K562 (cell line): ENCODE data around the gene DCDC2. TPM values are rescaled to one million over a fixed set of nuclear protein-coding genes. Genes with fewer than 3 reads are reported as not detected.
A peak's percentile ranks its signal among the peaks of the same experiment; 100 is the strongest.

Source experiments
- BACH1 ChIP-seq: fragments of 200-800 bp; sonication (Bioruptor generic); IDR thresholded peaks from 2 replicates; pipeline ENCODE4 v1.6.1; 2016; ENCODE audit warnings: missing genetic modification characterization, missing compliant biosample characterization
- CEBPG ChIP-seq, 3 experiments: fragments of 200-800 bp in 1 of 3; sonication (Bioruptor generic) in 1 of 3; sonication (generic) in 1 of 3; formaldehyde crosslinking in 1 of 3; IDR thresholded peaks in 2 of 3; conservative IDR thresholded peaks in 1 of 3; 2 replicates each; pipeline versions ENCODE4 v1.6.1 to v1.8.0; 2016 to 2022; ENCODE audit warnings: missing compliant biosample characterization in 2 of 3, missing genetic modification characterization in 2 of 3, mild to moderate bottlenecking in 1 of 3, missing genetic modification reagents in 1 of 3
- ELF2 ChIP-seq: fragments of 250-450 bp; sonication (Bioruptor Pico); IDR thresholded peaks from 2 replicates; pipeline ENCODE4 v1.5.0; 2021; ENCODE audit warnings: mild to moderate bottlenecking
- ETV5 ChIP-seq: sonication (generic); formaldehyde crosslinking; IDR thresholded peaks from 2 replicates; pipeline ENCODE4 v1.4.0; 2020; ENCODE audit warnings: low read depth, mild to moderate bottlenecking, missing genetic modification reagents
- JUND ChIP-seq, 2 experiments: IDR thresholded peaks; 2 replicates in 1 of 2; 3 replicates in 1 of 2; pipeline ENCODE4 v1.6.1; 2011; ENCODE audit warnings: borderline replicate concordance in 2 of 2, low read depth in 2 of 2, low read length in 2 of 2, improper control_type of control experiment in 1 of 2, missing biosample characterization in 1 of 2, missing genetic modification characterization in 1 of 2, missing genetic modification reagents in 1 of 2
- KDM4B ChIP-seq, 2 experiments: fragments of 450-650 bp in 1 of 2; sonication (generic) in 1 of 2; IDR thresholded peaks; 2 replicates each; pipeline ENCODE4 v1.6.1; 2016 to 2017; ENCODE audit warnings: borderline replicate concordance in 2 of 2, antibody characterized with exemption in 1 of 2, low read depth in 1 of 2, mild to moderate bottlenecking in 1 of 2
- L3MBTL2 ChIP-seq: fragments of 450-650 bp; IDR thresholded peaks from 2 replicates; pipeline ENCODE4 v1.6.1; 2016; ENCODE audit warnings: mild to moderate bottlenecking, moderate library complexity
- MITF ChIP-seq: IDR thresholded peaks from 2 replicates; pipeline ENCODE4 v1.6.1; 2014; ENCODE audit warnings: antibody characterized with exemption
- PML ChIP-seq: IDR thresholded peaks from 2 replicates; pipeline ENCODE4 v1.6.1; 2012; ENCODE audit warnings: low read length, inconsistent platforms
- SMAD3 ChIP-seq: fragments of 450-650 bp; formaldehyde crosslinking; conservative IDR thresholded peaks from 2 replicates; pipeline ENCODE4 v1.4.0; 2020; ENCODE audit warnings: mild to moderate bottlenecking
- ZNF175 ChIP-seq: fragments of 200-800 bp; sonication (Bioruptor generic); IDR thresholded peaks from 2 replicates; pipeline ENCODE4 v1.6.1; 2016; ENCODE audit warnings: low read depth, mild to moderate bottlenecking, missing genetic modification characterization, missing compliant biosample characterization
- ZNF311 ChIP-seq: fragments of 250-450 bp; sonication (Bioruptor Pico); IDR thresholded peaks from 2 replicates; pipeline ENCODE4 v1.4.0; 2020; ENCODE audit warnings: mild to moderate bottlenecking, moderate library complexity
- ZNF395 ChIP-seq: fragments of 200-800 bp; sonication (Bioruptor generic); IDR thresholded peaks from 2 replicates; pipeline ENCODE4 v1.6.1; 2017; ENCODE audit warnings: missing genetic modification characterization, missing compliant biosample characterization
- ZNF584 ChIP-seq: fragments of 200-800 bp; sonication (Bioruptor generic); IDR thresholded peaks from 2 replicates; pipeline ENCODE4 v1.6.1; 2016; ENCODE audit warnings: low read depth, mild to moderate bottlenecking, missing genetic modification characterization, missing compliant biosample characterization
- ZNF589 ChIP-seq: fragments of 200-800 bp; sonication (Bioruptor generic); IDR thresholded peaks from 2 replicates; pipeline ENCODE4 v1.6.1; 2016; ENCODE audit warnings: low read depth, missing genetic modification characterization, missing compliant biosample characterization
- ZNF76 ChIP-seq: fragments of 250-450 bp; sonication (Bioruptor Pico); IDR thresholded peaks from 2 replicates; pipeline ENCODE4 v1.4.0; 2020; ENCODE audit warnings: mild to moderate bottlenecking, moderate library complexity, borderline replicate concordance
- ZNF766 ChIP-seq: fragments of 200-800 bp; sonication (Bioruptor generic); conservative IDR thresholded peaks from 2 replicates; pipeline ENCODE4 v1.6.1; 2016; ENCODE audit warnings: missing genetic modification characterization, missing compliant biosample characterization
- ZSCAN32 ChIP-seq: fragments of 450-650 bp; formaldehyde crosslinking; IDR thresholded peaks from 2 replicates; pipeline ENCODE4 v1.4.0; 2020; ENCODE audit warnings: mild to moderate bottlenecking, moderate library complexity
- polyA plus RNA-seq, 8 experiments: library from polyadenylated mRNA; depleted of rRNA in 4 of 8; stranded (reverse) in 5 of 8; unstranded in 3 of 8; fragments of >200 nt; fragmentation: Nextera tagmentation in 2 of 8; fragmentation: Illumina TruSeq in 1 of 8; extraction: Ambion mirVana in 2 of 8; extraction: Trizol in 1 of 8; gene quantifications; 2 replicates each; pipeline versions ENCODE4 v1.2.1 to v1.2.3, GENCODE V29; 2011 to 2014; ENCODE audit warnings: inconsistent platforms in 1 of 8, missing spikeins in 1 of 8
- total RNA-seq, 7 experiments: library from RNA; depleted of rRNA in 6 of 7; stranded (reverse); fragments of >200 nt in 6 of 7; fragmentation: Illumina TruSeq in 2 of 7; extraction: Trizol in 2 of 7; gene quantifications; 2 replicates each; pipeline versions ENCODE4 v1.2.1 to v1.2.3, GENCODE V29; 2011 to 2021; ENCODE audit warnings: low replicate concordance in 1 of 7
- TF ChIP-seq, protein P1 (sequence below), 2 experiments: fragments of 450-650 bp in 1 of 2; sonication (generic) in 1 of 2; formaldehyde crosslinking in 1 of 2; IDR thresholded peaks in 1 of 2; conservative IDR thresholded peaks in 1 of 2; 2 replicates each; pipeline versions ENCODE4 v1.6.1 to v1.8.1; 2016 to 2023; ENCODE audit warnings: mild to moderate bottlenecking in 2 of 2, moderate library complexity in 2 of 2, inconsistent platforms in 1 of 2, missing genetic modification reagents in 1 of 2

Gene DCDC2
- total and polyA plus RNA-seq, 9 of the 15 experiments (the other 6 are each of a cell fraction or from before 2014, with no cell fraction given) = 0.04 TPM; not detected in 8

DNA sequence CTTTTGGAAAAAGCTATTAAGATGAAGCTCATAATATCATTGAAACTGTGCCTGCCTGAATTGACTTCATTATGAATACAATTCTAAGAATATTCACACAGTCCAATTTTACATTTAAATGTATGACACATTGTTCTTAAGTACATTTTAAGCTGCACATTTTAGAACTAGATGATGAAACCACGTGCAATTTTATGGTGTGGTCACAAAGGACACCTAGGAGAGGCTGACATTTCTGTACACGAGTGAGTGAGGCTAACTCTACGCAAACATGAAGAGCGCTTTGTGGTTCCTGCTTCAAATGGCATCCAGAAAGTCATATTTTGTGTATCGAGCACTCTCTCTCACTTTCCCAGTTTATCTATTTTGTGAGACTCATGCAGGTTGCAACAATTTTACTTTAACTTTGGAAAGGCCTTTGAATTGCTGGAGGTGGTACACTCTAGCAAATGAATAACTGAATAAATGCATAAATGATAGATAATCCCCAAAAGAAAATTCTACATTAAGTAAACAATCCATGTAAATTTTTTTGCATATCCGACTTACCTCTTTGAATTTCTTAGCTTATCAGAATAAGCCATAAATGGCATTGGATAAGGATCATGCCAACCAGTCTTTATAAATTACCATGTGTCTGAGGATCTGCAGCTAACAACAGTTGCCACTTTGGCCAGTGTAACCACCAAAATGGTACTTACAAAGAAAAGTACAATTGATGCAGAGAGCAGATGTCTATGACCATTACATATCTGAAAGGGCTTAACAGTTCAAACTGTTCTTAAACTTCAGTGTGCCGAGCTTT lies 134.5 kb downstream of the DCDC2 start (continued):
- TF ChIP-seq CEBPG (CRISPR knock-in tag; IDR thresholded peaks at IDR 0.05) = peak; percentile 50
- TF ChIP-seq CEBPG (tag; conservative IDR thresholded peaks at IDR 0.05 in 1 of 2, IDR thresholded peaks at IDR 0.05 in 1 of 2) = peak; percentile 89 to 98
- TF ChIP-seq ZNF589 = peak; percentile 94; the same call in 1 of the 2 replicates
- TF ChIP-seq L3MBTL2 = peak; percentile 86
- TF ChIP-seq ZNF766 (CRISPR knock-in tag) = peak; percentile 57; the same call in 1 of the 2 replicates
- 0 out of 2 replicates have a peak, but pooled peaks have one; percentile 11 for TF ChIP-seq ZNF395 (CRISPR knock-in tag)
- TF ChIP-seq ZNF76 (CRISPR knock-in tag) = 0 out of 2 replicates have a peak, but pooled peaks have one; percentile 27
- peak; percentile 65 for TF ChIP-seq SMAD3
- TF ChIP-seq ZNF311 (CRISPR knock-in tag) = 0 out of 2 replicates have a peak, but pooled peaks have one; percentile 46
- TF ChIP-seq KDM4B (IDR thresholded peaks at IDR 0.05; ENCODE audit: borderline replicate concordance in 2 of 2, low read depth in 1 of 2) = no peak
- TF ChIP-seq ZSCAN32 (CRISPR knock-in tag) = peak; percentile 75
- TF ChIP-seq ELF2 = peak; percentile 48; the same call in 1 of the 2 replicates
- TF ChIP-seq PML = no peak
- no peak for TF ChIP-seq ETV5 (CRISPR knock-in tag)
- TF ChIP-seq MITF = no peak
- 0 out of 2 replicates have a peak, but pooled peaks have one; percentile 32 for TF ChIP-seq JUND (IDR thresholded peaks at IDR 0.05; ENCODE audit: borderline replicate concordance, low read depth, low read length)
- TF ChIP-seq JUND (tag; IDR thresholded peaks at IDR 0.05; ENCODE audit: borderline replicate concordance, low read depth, low read length) = no peak
- TF ChIP-seq BACH1 (tag) = peak; percentile 51; the same call in 1 of the 2 replicates
- peak; percentile 90; the same call in 1 of the 2 replicates for TF ChIP-seq ZNF175 (CRISPR knock-in tag)
- TF ChIP-seq, protein P1, sequence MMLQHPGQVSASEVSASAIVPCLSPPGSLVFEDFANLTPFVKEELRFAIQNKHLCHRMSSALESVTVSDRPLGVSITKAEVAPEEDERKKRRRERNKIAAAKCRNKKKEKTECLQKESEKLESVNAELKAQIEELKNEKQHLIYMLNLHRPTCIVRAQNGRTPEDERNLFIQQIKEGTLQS (IDR thresholded peaks at IDR 0.05) = peak; percentile 67; the same call in 1 of the 2 replicates
- TF ChIP-seq, protein P1 (CRISPR knock-in tag; conservative IDR thresholded peaks at IDR 0.05) = no peak
- peak; percentile 85 for TF ChIP-seq ZNF584 (CRISPR knock-in tag)
